GM18499 (cell line): ENCODE data around the gene KCNAB2.

Source experiments
- ATAC-seq: cut with Tn5 transposase; IDR thresholded peaks from one replicate; pipeline ENCODE4 v1.9.1; 2021; ENCODE audit warnings: moderate number of reproducible peaks; ENCODE audit not compliant: insufficient read depth, unreplicated experiment

KCNAB2 gene

GRCh38 chr1:6105763-6106162 is 60.1 kb downstream of the KCNAB2 start:
- ATAC-seq: no peak

GRCh38 chr1:6106321-6106731 is 60.6 kb downstream of the KCNAB2 start:
- ATAC-seq: no peak

- ATAC-seq: no peak
These were observed 61.3 kb downstream of the KCNAB2 start for GRCh38 chr1:6106977-6107376.

- ATAC-seq: no peak
These were observed 62.0 kb downstream of the KCNAB2 start for GRCh38 chr1:6107409-6108356.

GRCh38 chr1:6108476-6108875 is 62.8 kb downstream of the KCNAB2 start:
- ATAC-seq: no peak

- no peak for ATAC-seq
These were observed 63.4 kb downstream of the KCNAB2 start for GRCh38 chr1:6108937-6109614.

GRCh38 chr1:6109688-6110087 is 64.0 kb downstream of the KCNAB2 start:
- ATAC-seq: no peak

GRCh38 chr1:6110326-6110725 is 64.6 kb downstream of the KCNAB2 start:
- no peak for ATAC-seq

- ATAC-seq: no peak
These were observed 65.9 kb downstream of the KCNAB2 start for GRCh38 chr1:6111571-6111970.

GRCh38 chr1:6111991-6112689 is 66.5 kb downstream of the KCNAB2 start:
- ATAC-seq: no peak

GRCh38 chr1:6112690-6113005 is 67.0 kb downstream of the KCNAB2 start:
- no peak for ATAC-seq

- ATAC-seq: no peak
These were observed 67.4 kb downstream of the KCNAB2 start for GRCh38 chr1:6113116-6113515.

- ATAC-seq: no peak
These were observed 68.1 kb downstream of the KCNAB2 start for GRCh38 chr1:6113745-6114144.

GRCh38 chr1:6116137-6116536 is 70.4 kb downstream of the KCNAB2 start:
- no peak for ATAC-seq

GRCh38 chr1:6117064-6117463 is 71.4 kb downstream of the KCNAB2 start:
- ATAC-seq: no peak

GRCh38 chr1:6117624-6118023 is 71.9 kb downstream of the KCNAB2 start:
- ATAC-seq: no peak

- no peak for ATAC-seq
These were observed 72.7 kb downstream of the KCNAB2 start for GRCh38 chr1:6118415-6118814.

GRCh38 chr1:6121021-6121421 is 75.3 kb downstream of the KCNAB2 start:
- ATAC-seq: no peak

GRCh38 chr1:6121651-6122370 is 76.1 kb downstream of the KCNAB2 start:
- no peak for ATAC-seq

- ATAC-seq: no peak
These were observed 77.4 kb downstream of the KCNAB2 start for GRCh38 chr1:6123083-6123482.
